DLD1 (cell line): Measurements from ENCODE around the gene ANKFY1.
"Not testable (repeated sequence)": the region's sequence is repeated elsewhere in the genome, so short reads cannot be mapped to it uniquely, and the experiment has no call there.

ENCODE experiments used
- in situ Hi-C: cut with HindIII; loops from 2 replicates; pipeline ENCODE4 v1.10.0; 2017; ENCODE audit warnings: low sequenced_read_pairs

ANKFY1 gene

GRCh38 chr17:4220655-4221054, 43.1 kb downstream of the ANKFY1 start:
- in situ Hi-C loops: no loop called here

- in situ Hi-C loops: no loop called here
Observed at GRCh38 chr17:4219241-4219640, 44.5 kb downstream of the ANKFY1 start.

GRCh38 chr17:4215882-4216570, 47.8 kb downstream of the ANKFY1 start:
- in situ Hi-C loops: no loop called here

GRCh38 chr17:4214157-4214556, 49.6 kb downstream of the ANKFY1 start:
- in situ Hi-C loops: no loop called here

GRCh38 chr17:4209611-4210010, 54.2 kb downstream of the ANKFY1 start:
- in situ Hi-C loops: no loop called here

GRCh38 chr17:4208238-4208637, 55.5 kb downstream of the ANKFY1 start:
- in situ Hi-C loops: no loop called here

- in situ Hi-C loops: no loop called here
Observed at GRCh38 chr17:4206962-4207361, 56.8 kb downstream of the ANKFY1 start.

- in situ Hi-C loops: no loop called here
Observed at GRCh38 chr17:4205917-4206316, 57.9 kb downstream of the ANKFY1 start.

GRCh38 chr17:4204710-4205173, 59.0 kb downstream of the ANKFY1 start:
- in situ Hi-C loops: no loop called here

- in situ Hi-C loops: no loop called here
Observed at GRCh38 chr17:4204190-4204589, 59.6 kb downstream of the ANKFY1 start.

GRCh38 chr17:4201226-4201625, 62.6 kb downstream of the ANKFY1 start:
- in situ Hi-C loops: no loop called here

GRCh38 chr17:4199818-4200402, 63.9 kb downstream of the ANKFY1 start:
- in situ Hi-C loops: no loop called here

GRCh38 chr17:4198995-4199394, 64.8 kb downstream of the ANKFY1 start:
- in situ Hi-C loops: no loop called here

- in situ Hi-C loops: no loop called here
Observed at GRCh38 chr17:4195306-4195705, 68.5 kb downstream of the ANKFY1 start.

- in situ Hi-C loops: no loop called here
Observed at GRCh38 chr17:4194796-4195195, 69.0 kb downstream of the ANKFY1 start.

GRCh38 chr17:4190791-4191190, 73.0 kb downstream of the ANKFY1 start:
- in situ Hi-C loops: not testable (repeated sequence)

- in situ Hi-C loops: no loop called here
Observed at GRCh38 chr17:4189280-4189679, 74.5 kb downstream of the ANKFY1 start.

- in situ Hi-C loops: no loop called here
Observed at GRCh38 chr17:4188076-4188475, 75.7 kb downstream of the ANKFY1 start.

GRCh38 chr17:4187076-4187475, 76.7 kb downstream of the ANKFY1 start:
- in situ Hi-C loops: no loop called here

GRCh38 chr17:4186357-4186881, 77.4 kb downstream of the ANKFY1 start:
- in situ Hi-C loops: no loop called here

GRCh38 chr17:4185656-4186055, 78.1 kb downstream of the ANKFY1 start:
- in situ Hi-C loops: no loop called here

- in situ Hi-C loops: no loop called here
Observed at GRCh38 chr17:4184811-4185210, 79.0 kb downstream of the ANKFY1 start.
